HG02798 (cell line): ENCODE results near the gene TXNRD1.
A peak's percentile ranks its signal among the peaks of the same experiment; 100 is the strongest.
"Not testable (repeated sequence)": the region's sequence is repeated elsewhere in the genome, so short reads cannot be mapped to it uniquely, and the experiment has no call there.

Experiments
- ATAC-seq: cut with Tn5 transposase; IDR thresholded peaks from one replicate; pipeline ENCODE4 v1.9.1; 2021; ENCODE audit warnings: mild to moderate bottlenecking; ENCODE audit not compliant: unreplicated experiment, poor library complexity

Gene TXNRD1

DNA sequence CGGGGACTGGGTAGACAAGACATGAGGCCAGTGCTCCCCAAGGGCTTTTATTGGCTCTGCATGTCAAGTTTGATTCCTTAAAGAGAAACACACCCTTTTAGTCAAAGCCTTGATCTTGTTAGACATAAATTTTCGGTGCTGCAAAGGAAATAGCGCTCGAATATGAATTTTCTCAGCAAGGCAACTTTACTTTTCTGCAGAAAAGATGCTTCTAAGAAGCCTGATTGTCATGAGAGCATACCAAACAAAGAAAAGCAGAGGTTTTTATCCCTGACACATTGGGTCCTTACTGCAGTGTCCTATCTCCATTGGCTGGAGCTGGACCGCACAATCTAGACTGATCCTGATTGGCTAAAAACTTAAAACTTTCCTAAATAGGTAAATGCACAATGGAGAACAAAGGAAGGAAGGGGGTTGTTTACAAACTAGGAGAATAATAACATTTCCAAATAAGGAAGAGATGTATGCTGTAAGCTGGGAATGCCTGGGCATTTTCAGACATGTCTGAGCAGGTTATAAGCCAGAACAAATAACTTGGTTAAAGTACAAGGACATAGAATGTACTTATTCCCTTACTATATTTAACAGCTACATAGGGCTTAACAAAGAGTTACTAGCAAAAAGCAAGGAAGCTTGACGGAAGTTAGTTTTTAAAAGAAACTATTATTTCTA lies 17.2 kb downstream of the TXNRD1 start:
- ATAC-seq: no peak

DNA sequence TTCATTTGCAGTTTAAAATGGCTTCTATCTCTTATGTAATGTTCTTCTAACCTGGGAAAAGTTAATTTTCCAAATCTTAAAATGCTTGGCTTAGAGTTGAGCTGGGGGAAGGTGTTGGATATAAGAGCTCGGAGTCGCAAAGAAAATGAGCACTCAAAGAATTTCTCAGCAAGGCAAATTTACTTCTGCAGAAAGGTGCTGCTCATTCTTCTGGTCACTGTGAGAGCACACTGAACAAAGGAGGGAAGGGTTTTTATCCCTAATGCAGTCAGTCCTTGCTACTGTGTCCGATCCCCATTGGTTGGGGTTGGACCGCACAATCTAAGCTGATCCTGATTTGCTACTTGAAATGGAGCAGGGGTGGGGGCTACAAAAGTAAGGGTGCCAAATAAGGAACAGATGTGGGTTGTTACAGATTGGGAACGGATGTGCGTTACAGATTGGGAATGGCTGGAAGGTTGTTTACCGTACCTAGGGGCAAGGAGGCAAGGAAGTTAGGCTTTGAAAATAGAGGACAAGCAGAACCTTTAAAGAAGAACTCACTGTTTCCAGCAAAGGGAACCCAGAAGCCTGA lies 19.4 kb downstream of the TXNRD1 start:
- ATAC-seq: no peak

DNA sequence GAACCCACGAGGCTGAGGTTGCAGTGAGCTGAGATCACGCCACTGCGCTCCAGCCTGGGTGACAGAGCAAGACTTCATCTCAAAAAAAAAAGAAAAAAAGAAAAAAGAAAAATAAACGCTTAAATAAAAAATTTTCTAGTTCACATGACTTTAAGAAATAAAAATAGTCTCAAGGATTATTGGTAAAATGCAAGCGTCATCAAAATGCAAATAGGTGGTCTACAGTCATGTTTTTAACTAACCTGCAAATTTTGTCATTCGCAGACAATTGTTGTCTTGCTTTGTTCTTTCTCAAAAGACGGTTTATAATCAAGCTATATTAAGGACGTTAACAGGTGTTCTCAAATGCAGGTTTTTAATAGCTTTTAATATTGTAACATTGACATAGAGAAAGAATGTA lies 22.4 kb downstream of the TXNRD1 start:
- no peak for ATAC-seq

DNA sequence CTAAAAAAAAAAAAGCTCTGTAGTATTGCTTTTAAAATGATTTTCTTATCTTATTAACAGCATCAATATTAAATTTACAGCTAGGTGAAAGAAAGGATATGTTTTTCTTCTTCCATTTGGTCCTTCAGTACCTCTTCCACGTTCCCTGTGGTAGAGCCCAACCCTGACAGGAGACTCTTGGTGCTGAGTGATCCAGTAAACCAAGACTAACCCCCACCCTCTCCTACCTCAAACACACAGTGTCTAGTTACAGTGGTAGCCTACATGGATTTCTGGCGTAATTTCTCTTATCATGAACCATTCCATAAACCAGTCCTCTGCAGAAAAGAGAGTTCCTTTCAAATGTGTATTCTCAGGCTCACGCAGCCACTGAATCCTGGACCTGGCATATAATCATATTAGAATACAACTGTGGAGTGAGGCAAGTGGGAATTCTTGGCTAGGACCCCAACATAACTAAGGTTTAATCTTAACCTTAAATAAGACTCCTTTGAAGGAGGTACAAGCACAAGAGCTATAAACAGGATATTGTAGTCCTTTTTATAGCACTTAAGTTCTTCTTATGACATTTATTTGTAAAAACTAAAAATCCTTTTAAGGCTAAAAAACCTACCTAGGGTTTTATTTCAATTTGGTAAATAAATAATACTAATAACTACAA lies 27.1 kb downstream of the TXNRD1 start:
- no peak for ATAC-seq

- ATAC-seq: no peak
Measured at GRCh38 chr12:104243551-104243950, 28.0 kb downstream of the TXNRD1 start.

GRCh38 chr12:104243971-104244370 lies 28.4 kb downstream of the TXNRD1 start:
- ATAC-seq: no peak

GRCh38 chr12:104247698-104248097 lies 32.1 kb downstream of the TXNRD1 start:
- no peak for ATAC-seq

DNA sequence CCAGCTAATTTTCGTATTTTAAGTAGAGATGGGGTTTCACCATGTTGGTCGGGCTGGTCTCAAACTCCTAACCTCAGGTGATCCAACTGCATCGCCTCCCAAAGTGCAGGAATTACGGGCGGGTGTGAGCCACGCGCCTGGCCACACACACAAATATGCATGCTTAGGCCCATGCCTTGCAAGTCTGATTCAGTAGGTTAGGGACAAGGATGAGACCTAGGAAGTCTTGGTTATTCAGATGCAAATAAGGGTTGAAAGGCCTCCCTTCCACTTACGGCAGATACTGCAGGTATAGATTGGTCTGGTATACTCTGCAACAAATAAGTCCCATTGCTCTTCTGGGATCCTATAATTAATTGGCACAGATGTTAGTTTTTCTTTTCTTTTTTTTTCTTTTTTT lies 32.9 kb downstream of the TXNRD1 start:
- no peak for ATAC-seq

DNA sequence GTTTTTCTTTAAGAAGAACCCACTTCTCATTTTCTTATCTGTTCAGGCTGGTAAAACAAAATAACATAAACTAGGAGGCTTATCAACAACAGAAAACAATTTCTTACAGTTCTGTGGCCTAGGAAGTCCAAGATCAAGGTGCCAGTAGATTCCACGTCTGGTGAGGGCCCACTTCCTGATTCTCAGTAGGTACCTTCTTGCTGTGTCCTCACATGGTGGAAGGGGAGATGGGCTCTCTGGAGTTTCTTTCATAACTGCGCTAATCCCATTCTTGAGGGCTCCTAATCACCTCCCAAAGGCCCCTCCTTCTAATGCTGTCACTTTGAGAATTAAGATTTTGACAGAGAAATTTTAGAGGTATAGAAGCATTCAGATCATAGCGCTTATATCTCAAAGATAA lies 33.4 kb downstream of the TXNRD1 start:
- ATAC-seq: no peak

DNA sequence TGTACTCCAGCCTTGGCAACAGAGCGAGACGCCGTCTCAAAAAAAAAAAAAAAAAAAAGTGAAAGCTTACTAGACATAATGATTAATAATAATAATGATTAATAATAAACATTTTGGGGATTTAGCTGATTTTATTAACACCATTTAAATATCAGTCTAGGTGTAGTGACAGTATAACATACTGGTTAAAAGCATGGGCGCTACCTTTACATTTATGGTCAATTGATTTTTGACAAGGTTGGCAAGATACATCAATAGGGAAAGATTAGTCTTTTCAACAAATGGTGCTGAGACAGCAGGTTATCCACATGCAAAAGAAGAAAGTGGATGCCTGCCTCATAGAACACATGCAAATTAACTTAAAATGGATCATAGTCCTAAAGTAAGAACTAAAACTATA lies 34.3 kb downstream of the TXNRD1 start:
- no peak for ATAC-seq

GRCh38 chr12:104250366-104251125 lies 35.0 kb downstream of the TXNRD1 start:
- ATAC-seq: no peak

GRCh38 chr12:104257913-104258472 lies 42.4 kb downstream of the TXNRD1 start:
- ATAC-seq: no peak

- ATAC-seq: no peak
Measured at GRCh38 chr12:104258476-104259067, 43.0 kb downstream of the TXNRD1 start.

GRCh38 chr12:104263026-104263425 lies 47.4 kb downstream of the TXNRD1 start:
- no peak for ATAC-seq

- no peak for ATAC-seq
Measured at GRCh38 chr12:104263580-104264358, 48.2 kb downstream of the TXNRD1 start.

DNA sequence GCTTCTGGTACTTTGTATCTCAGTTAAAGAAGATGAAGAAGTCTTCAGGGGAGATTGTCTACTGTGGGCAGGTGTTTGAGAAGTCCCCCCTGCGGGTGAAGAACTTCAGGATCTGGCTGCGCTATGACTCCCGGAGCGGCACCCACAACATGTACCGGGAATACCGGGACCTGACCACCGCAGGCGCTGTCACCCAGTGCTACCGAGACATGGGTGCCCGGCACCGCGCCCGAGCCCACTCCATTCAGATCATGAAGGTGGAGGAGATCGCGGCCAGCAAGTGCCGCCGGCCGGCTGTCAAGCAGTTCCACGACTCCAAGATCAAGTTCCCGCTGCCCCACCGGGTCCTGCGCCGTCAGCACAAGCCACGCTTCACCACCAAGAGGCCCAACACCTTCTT lies 49.9 kb downstream of the TXNRD1 start:
- not testable (repeated sequence) for ATAC-seq

- no peak for ATAC-seq
Measured at GRCh38 chr12:104272938-104273337, 57.4 kb downstream of the TXNRD1 start.

DNA sequence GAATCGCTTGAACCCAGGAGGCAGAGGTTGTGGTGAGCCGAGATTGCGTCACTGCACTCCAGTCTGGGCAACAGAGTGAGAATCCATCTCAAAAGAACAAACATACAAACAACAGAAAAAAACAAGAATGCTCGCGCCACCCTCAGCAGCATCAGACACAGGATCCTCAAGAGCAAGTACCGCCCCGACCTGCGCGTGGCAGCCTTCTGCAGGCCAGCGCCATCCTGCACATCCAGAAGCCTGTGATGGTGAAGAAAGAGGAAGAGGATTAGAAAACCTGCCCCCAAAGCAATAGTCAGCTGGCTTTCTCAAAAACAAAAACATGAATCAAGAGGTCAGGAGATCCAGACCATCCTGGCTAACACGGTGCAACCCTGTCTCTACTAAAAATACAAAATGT lies 57.9 kb downstream of the TXNRD1 start:
- ATAC-seq: no peak

- ATAC-seq: no peak
Measured at GRCh38 chr12:104274811-104275210, 59.2 kb downstream of the TXNRD1 start.

DNA sequence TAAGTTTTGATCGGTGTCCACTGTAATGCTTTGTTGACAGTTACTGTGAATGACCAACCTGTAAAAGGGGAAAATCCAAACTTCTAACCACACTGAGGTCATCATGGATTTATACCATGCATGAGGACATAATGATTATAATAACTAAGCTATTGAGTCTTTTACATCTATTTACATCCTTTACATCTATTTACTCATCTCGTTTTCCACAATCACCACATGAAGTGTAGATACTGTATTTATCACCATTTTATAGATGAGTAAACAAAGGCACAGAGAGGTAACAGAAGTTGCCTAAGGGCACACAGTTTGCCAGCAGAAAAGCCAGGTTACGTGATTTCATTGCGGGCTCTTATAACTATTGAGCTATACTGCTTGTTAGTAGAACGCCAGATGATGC lies 60.1 kb downstream of the TXNRD1 start:
- peak; percentile 23 for ATAC-seq
